Glutamatergic neuron (in vitro differentiated cells): ENCODE measurements around the gene ABCA13. TPM values are rescaled to one million over a fixed set of nuclear protein-coding genes. Genes with fewer than 3 reads are reported as not detected.
"Not testable (repeated sequence)": the region's sequence is repeated elsewhere in the genome, so short reads cannot be mapped to it uniquely, and the experiment has no call there.

Experiments used
- DNase-seq: peaks from one replicate; pipeline ENCODE4 v3.0.0; 2022
- H3K27ac Mint-ChIP-seq: one replicate; pipeline ENCODE4 v1.8.0; 2020; ENCODE audit warnings: mild to moderate bottlenecking, mixed read lengths, inconsistent platforms; ENCODE audit not compliant: unreplicated experiment
- H3K27me3 Mint-ChIP-seq: one replicate; pipeline ENCODE4 v1.8.0; 2020; ENCODE audit warnings: mild to moderate bottlenecking, moderate library complexity, mixed read lengths, inconsistent platforms; ENCODE audit not compliant: unreplicated experiment
- H3K36me3 Mint-ChIP-seq: one replicate; pipeline ENCODE4 v1.8.0; 2020; ENCODE audit warnings: mild to moderate bottlenecking, mixed read lengths, inconsistent platforms; ENCODE audit not compliant: unreplicated experiment
- H3K4me1 Mint-ChIP-seq: one replicate; pipeline ENCODE4 v1.8.0; 2020; ENCODE audit warnings: mild to moderate bottlenecking, low read depth, mixed read lengths, inconsistent platforms; ENCODE audit not compliant: unreplicated experiment
- H3K4me3 Mint-ChIP-seq: one replicate; pipeline ENCODE4 v1.8.0; 2020; ENCODE audit warnings: mild to moderate bottlenecking, mixed read lengths, inconsistent platforms; ENCODE audit not compliant: unreplicated experiment
- H3K9me3 Mint-ChIP-seq: one replicate; pipeline ENCODE4 v1.8.0; 2020; ENCODE audit warnings: mild to moderate bottlenecking, moderate library complexity, mixed read lengths, inconsistent platforms; ENCODE audit not compliant: unreplicated experiment
- total RNA-seq: library from RNA; stranded (reverse); fragmentation: NEBNext Ultra II Directional; extraction: Animal tissue kit (Norgen Biotek cat#: 25700); gene quantifications from one replicate; pipeline ENCODE4 v1.2.1, GENCODE V29; 2021; ENCODE audit not compliant: unreplicated experiment
- TF ChIP-seq, protein P1 (sequence below): fragments of 200-600 bp; sonication (generic); IDR thresholded peaks from one replicate; pipeline ENCODE4 v1.5.0; 2021; ENCODE audit not compliant: partially characterized antibody, unreplicated experiment

ABCA13 gene
- total RNA-seq, 1 donor from 2014 or later: 0.61 TPM

DNA sequence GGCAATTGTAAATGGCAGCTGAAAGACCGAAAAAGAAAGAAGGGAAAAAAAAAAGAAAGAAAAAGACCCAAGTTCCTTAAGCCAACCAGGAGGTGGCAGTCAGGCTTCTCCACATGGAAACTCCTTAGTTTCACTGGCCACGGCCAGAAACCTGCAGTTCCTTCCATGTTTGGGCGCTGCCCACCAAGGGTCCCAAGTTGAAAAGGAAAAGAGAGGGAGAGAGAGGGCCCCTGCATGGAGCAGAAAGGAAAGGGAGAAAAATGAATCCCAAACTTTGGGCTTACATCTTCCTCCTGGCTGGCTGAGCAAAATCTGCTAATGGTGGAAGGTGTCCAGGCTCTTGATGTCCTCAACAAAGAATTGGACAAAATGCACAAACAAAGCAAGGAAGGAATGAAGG, 31.8 kb upstream of the ABCA13 start:
- Mint-ChIP-seq H3K27me3 (no peaks in the 10 kb centered on the region), H3K4me3 (no peak overlapping the region), H3K27ac (no peak overlapping the region), H3K9me3 (peaks cover 4% of the 10 kb centered on the region), H3K4me1 (no peaks in the 10 kb centered on the region), H3K36me3 (no peaks in the 10 kb centered on the region)
- no peak for DNase-seq
- TF ChIP-seq, protein P1, sequence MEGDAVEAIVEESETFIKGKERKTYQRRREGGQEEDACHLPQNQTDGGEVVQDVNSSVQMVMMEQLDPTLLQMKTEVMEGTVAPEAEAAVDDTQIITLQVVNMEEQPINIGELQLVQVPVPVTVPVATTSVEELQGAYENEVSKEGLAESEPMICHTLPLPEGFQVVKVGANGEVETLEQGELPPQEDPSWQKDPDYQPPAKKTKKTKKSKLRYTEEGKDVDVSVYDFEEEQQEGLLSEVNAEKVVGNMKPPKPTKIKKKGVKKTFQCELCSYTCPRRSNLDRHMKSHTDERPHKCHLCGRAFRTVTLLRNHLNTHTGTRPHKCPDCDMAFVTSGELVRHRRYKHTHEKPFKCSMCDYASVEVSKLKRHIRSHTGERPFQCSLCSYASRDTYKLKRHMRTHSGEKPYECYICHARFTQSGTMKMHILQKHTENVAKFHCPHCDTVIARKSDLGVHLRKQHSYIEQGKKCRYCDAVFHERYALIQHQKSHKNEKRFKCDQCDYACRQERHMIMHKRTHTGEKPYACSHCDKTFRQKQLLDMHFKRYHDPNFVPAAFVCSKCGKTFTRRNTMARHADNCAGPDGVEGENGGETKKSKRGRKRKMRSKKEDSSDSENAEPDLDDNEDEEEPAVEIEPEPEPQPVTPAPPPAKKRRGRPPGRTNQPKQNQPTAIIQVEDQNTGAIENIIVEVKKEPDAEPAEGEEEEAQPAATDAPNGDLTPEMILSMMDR: no peak

DNA sequence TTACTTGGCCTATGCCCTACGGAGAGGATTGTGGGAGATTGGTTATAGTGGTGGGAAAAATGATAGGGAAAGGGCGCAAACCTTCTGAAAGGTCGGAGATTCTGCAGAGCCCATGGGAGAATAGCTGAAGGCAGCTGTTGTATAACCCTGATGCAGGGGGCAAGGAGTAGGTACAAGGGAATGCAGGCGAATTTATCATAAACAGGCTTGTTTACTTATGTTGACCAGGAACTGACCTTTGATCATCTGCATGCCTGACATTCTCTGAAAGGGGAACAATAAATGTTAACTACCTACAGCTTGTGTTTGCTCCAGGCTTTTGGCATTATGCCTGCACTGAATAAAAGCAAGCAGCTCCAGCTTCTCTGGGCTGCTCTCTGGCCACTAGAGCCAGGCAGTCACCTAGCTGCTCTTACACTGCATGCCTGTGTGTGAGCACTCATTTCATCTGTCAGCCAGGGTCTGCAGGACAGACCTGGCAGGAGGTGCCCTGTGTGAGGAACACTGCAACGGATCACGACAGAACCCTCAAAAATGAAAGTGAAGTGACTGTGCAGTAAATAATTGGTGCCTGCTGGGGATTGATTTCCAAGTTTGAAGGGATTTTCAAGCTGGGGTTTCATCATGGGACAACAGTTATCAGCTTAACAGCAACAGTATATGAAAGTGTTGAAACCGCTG, 31.1 kb upstream of the ABCA13 start:
- H3K4me1 Mint-ChIP-seq: no peaks in the 10 kb centered on the region
- H3K27ac Mint-ChIP-seq: no peak overlapping the region
- H3K36me3 Mint-ChIP-seq: no peaks in the 10 kb centered on the region
- no peaks in the 10 kb centered on the region for H3K27me3 Mint-ChIP-seq
- no peak for DNase-seq
- TF ChIP-seq, protein P1: no peak
- peaks cover 6% of the 10 kb centered on the region for H3K9me3 Mint-ChIP-seq
- H3K4me3 Mint-ChIP-seq: no peak overlapping the region

DNA sequence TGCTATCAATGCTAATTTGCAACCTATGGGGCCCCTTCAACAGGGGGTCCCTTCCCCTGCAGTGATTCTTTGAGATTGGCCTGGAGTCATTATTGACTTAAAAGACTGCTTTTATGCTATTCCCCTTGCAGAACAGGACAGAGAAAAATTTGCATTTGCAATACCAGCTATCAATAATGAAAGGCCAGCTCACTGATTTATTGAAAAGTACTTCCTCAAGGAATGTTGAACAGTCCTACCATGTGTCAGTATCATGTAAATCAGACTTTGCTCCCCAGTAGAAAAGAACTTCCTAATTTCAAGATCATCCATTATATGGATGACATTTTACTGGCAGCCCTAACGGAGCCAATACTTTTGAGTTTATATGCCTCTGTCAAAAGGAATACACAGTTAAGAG, 29.7 kb upstream of the ABCA13 start:
- no peaks in the 10 kb centered on the region for H3K36me3 Mint-ChIP-seq
- no peak for DNase-seq
- no peaks in the 10 kb centered on the region for H3K4me1 Mint-ChIP-seq
- TF ChIP-seq, protein P1: no peak
- peaks cover 7% of the 10 kb centered on the region for H3K9me3 Mint-ChIP-seq
- H3K4me3 Mint-ChIP-seq: no peak overlapping the region
- no peaks in the 10 kb centered on the region for H3K27me3 Mint-ChIP-seq
- no peak overlapping the region for H3K27ac Mint-ChIP-seq

DNA sequence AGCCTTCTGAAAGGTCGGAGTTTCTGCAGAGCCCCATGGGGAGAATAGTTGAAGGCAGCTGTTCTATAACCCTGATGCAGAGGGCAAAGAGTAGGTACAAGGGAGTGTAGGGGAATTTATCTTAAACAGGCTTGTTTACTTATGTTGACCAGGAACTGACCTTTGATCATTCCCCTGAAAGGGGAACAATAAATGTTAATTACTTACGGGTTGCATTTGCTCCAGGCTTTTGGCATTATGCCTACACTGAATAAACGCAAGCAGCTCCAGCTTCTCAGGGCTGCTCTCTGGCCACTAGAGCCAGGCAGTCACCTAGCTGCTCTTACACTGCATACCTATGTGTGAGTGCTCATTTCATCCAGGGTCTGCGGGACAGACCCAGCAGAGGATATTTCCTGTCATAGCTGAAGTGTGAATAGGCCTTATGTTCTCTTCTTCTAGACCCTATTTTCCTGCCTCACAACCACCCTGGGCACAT, 26.9 kb upstream of the ABCA13 start:
- H3K4me1 Mint-ChIP-seq: no peaks in the 10 kb centered on the region
- H3K9me3 Mint-ChIP-seq: peaks cover 7% of the 10 kb centered on the region
- no peak overlapping the region for H3K4me3 Mint-ChIP-seq
- no peak overlapping the region for H3K27ac Mint-ChIP-seq
- no peaks in the 10 kb centered on the region for H3K36me3 Mint-ChIP-seq
- TF ChIP-seq, protein P1: no peak
- no peaks in the 10 kb centered on the region for H3K27me3 Mint-ChIP-seq
- DNase-seq: no peak

DNA sequence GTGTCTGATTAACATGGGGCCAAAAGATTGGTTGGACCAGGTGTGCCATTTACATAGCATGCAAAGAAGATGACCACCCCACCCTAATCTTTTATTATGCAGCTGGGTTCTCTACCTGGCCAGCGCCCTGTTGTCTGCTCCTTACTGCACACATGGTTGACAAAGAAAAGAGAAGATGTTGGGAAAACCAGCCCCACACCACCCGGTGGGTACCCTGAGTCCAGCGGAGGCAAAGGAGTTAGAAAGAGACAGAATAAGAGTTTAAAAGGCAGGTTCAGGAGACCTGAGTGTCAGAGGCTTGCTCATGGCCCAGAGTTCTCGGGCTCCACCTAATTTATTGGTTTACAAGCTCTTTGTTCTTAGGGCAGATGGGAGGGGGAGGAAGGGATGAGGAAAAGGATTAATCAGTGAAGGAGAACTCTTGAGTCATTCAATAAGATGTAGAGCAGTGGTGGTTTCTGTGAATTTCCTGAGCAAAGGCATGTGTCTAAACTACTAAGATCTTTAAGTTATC, 24.1 kb upstream of the ABCA13 start:
- DNase-seq: no peak
- no peaks in the 10 kb centered on the region for H3K36me3 Mint-ChIP-seq
- no peak overlapping the region for H3K4me3 Mint-ChIP-seq
- H3K9me3 Mint-ChIP-seq: peaks cover 5% of the 10 kb centered on the region
- TF ChIP-seq, protein P1: no peak
- H3K27me3 Mint-ChIP-seq: no peaks in the 10 kb centered on the region
- no peak overlapping the region for H3K27ac Mint-ChIP-seq
- H3K4me1 Mint-ChIP-seq: no peaks in the 10 kb centered on the region

DNA sequence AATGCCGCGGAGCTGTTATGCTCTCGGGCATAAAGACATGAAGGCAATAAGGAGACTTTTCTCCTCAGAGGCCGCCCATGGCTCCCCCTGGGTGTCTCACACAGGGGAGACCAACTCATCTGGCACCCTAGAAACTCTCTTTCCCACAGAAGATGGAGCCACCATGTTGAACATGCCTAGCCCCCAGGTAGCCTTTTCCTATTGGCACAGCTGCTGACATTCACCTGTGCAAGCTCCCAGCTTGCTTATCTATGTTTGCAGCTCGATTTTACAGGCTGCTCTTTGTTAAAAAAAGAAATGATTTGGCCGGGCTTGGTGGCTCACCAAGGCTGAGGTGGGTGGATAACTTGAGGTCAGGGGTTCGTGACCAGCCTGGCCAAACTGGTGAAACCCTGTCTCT, 23.6 kb upstream of the ABCA13 start:
- not testable (repeated sequence) for H3K27me3 Mint-ChIP-seq, H3K36me3 Mint-ChIP-seq, DNase-seq, H3K4me3 Mint-ChIP-seq, H3K27ac Mint-ChIP-seq, H3K9me3 Mint-ChIP-seq, H3K4me1 Mint-ChIP-seq
